Stimulated activated naive CD8-positive, alpha-beta T cell treated with anti-CD3 and anti-CD28 coated beads, Interleukin-15, Interleukin-2, amounts not matched to agents 100 ng/mL and 50 ng/mL, for 24 hours (primary cell): Measurements from ENCODE around the gene LBHD2.

Experiments used
- H3K27ac Mint-ChIP-seq: one replicate; pipeline ENCODE4 v1.8.0; 2021; ENCODE audit warnings: mild to moderate bottlenecking, mixed read lengths
- H3K27me3 Mint-ChIP-seq: one replicate; pipeline ENCODE4 v1.8.0; 2021; ENCODE audit warnings: mixed read lengths
- H3K36me3 Mint-ChIP-seq: one replicate; pipeline ENCODE4 v1.8.0; 2021; ENCODE audit warnings: low read depth, mixed read lengths
- H3K4me1 Mint-ChIP-seq: one replicate; pipeline ENCODE4 v1.8.0; 2021; ENCODE audit warnings: low read depth, mixed read lengths
- H3K4me3 Mint-ChIP-seq: one replicate; pipeline ENCODE4 v1.8.0; 2021; ENCODE audit warnings: mild to moderate bottlenecking, mixed read lengths
- H3K9me3 Mint-ChIP-seq: one replicate; pipeline ENCODE4 v1.8.0; 2021; ENCODE audit warnings: mixed read lengths

LBHD2 gene

GRCh38 chr14:103094406-103095209 is 10.6 kb downstream of the LBHD2 start, which contains the start of gene EXOC3L4:
EXOC3L4 (plus strand) TSS chr14:103094725; CDS start chr14:103100220, 5,495 bp downstream.
- no peak within 1 kb of the TSS for H3K4me3 Mint-ChIP-seq
- no peak within 1 kb of the TSS for H3K27ac Mint-ChIP-seq
- no peaks in the 10 kb centered on the region for H3K27me3 Mint-ChIP-seq
- H3K4me1 Mint-ChIP-seq: peaks cover 4% of the 10 kb centered on the region
- H3K9me3 Mint-ChIP-seq: no peaks in the 10 kb centered on the region
- H3K36me3 Mint-ChIP-seq: no peaks in the 10 kb centered on the region

GRCh38 chr14:103095210-103095778 is 11.3 kb downstream of the LBHD2 start:
- no peaks in the 10 kb centered on the region for H3K9me3 Mint-ChIP-seq
- H3K27me3 Mint-ChIP-seq: no peaks in the 10 kb centered on the region
- peaks cover 4% of the 10 kb centered on the region for H3K4me1 Mint-ChIP-seq
- no peaks in the 10 kb centered on the region for H3K36me3 Mint-ChIP-seq
- no peak overlapping the region for H3K27ac Mint-ChIP-seq
- H3K4me3 Mint-ChIP-seq: no peak overlapping the region

GRCh38 chr14:103096387-103096786 is 12.4 kb downstream of the LBHD2 start:
- Mint-ChIP-seq H3K27me3 (peaks cover 4% of the 10 kb centered on the region), H3K9me3 (no peaks in the 10 kb centered on the region), H3K4me1 (no peaks in the 10 kb centered on the region), H3K27ac (no peak overlapping the region), H3K36me3 (no peaks in the 10 kb centered on the region), H3K4me3 (no peak overlapping the region)

GRCh38 chr14:103097244-103097993 is 13.4 kb downstream of the LBHD2 start:
- Mint-ChIP-seq H3K9me3 (no peaks in the 10 kb centered on the region), H3K4me3 (no peak overlapping the region), H3K36me3 (no peaks in the 10 kb centered on the region), H3K4me1 (no peaks in the 10 kb centered on the region), H3K27me3 (peaks cover 7% of the 10 kb centered on the region), H3K27ac (no peak overlapping the region)

GRCh38 chr14:103097994-103098957 is 14.3 kb downstream of the LBHD2 start:
- Mint-ChIP-seq H3K27me3 (peaks cover 14% of the 10 kb centered on the region), H3K4me3 (no peak overlapping the region), H3K9me3 (no peaks in the 10 kb centered on the region), H3K4me1 (no peaks in the 10 kb centered on the region), H3K27ac (no peak overlapping the region), H3K36me3 (no peaks in the 10 kb centered on the region)

GRCh38 chr14:103099081-103099732 is 15.2 kb downstream of the LBHD2 start:
- H3K4me3 Mint-ChIP-seq: no peak overlapping the region
- no peaks in the 10 kb centered on the region for H3K36me3 Mint-ChIP-seq
- no peaks in the 10 kb centered on the region for H3K9me3 Mint-ChIP-seq
- peaks cover 18% of the 10 kb centered on the region for H3K27me3 Mint-ChIP-seq
- H3K27ac Mint-ChIP-seq: no peak overlapping the region
- no peaks in the 10 kb centered on the region for H3K4me1 Mint-ChIP-seq

GRCh38 chr14:103099733-103100280 is 15.8 kb downstream of the LBHD2 start:
- no peaks in the 10 kb centered on the region for H3K36me3 Mint-ChIP-seq
- H3K9me3 Mint-ChIP-seq: no peaks in the 10 kb centered on the region
- peaks cover 18% of the 10 kb centered on the region for H3K27me3 Mint-ChIP-seq

GRCh38 chr14:103100281-103101121 is 16.5 kb downstream of the LBHD2 start:
- H3K27me3 Mint-ChIP-seq: peaks cover 23% of the 10 kb centered on the region
- H3K9me3 Mint-ChIP-seq: no peaks in the 10 kb centered on the region
- H3K4me3 Mint-ChIP-seq: no peak overlapping the region
- peaks cover 4% of the 10 kb centered on the region for H3K4me1 Mint-ChIP-seq
- H3K27ac Mint-ChIP-seq: no peak overlapping the region
- no peaks in the 10 kb centered on the region for H3K36me3 Mint-ChIP-seq

More at GRCh38 chr14:103099733-103100280, 15.8 kb downstream of the LBHD2 start:
- no peak overlapping the region for H3K4me3 Mint-ChIP-seq
- no peak overlapping the region for H3K27ac Mint-ChIP-seq
- no peaks in the 10 kb centered on the region for H3K4me1 Mint-ChIP-seq

GRCh38 chr14:103101257-103101962 is 17.4 kb downstream of the LBHD2 start:
- H3K27ac Mint-ChIP-seq: no peak overlapping the region
- H3K9me3 Mint-ChIP-seq: no peaks in the 10 kb centered on the region
- peaks cover 23% of the 10 kb centered on the region for H3K27me3 Mint-ChIP-seq
- no peak overlapping the region for H3K4me3 Mint-ChIP-seq
- H3K36me3 Mint-ChIP-seq: no peaks in the 10 kb centered on the region
- H3K4me1 Mint-ChIP-seq: peaks cover 4% of the 10 kb centered on the region

- peaks cover 23% of the 10 kb centered on the region for H3K27me3 Mint-ChIP-seq
These were observed 18.1 kb downstream of the LBHD2 start for GRCh38 chr14:103101963-103102688.

GRCh38 chr14:103102689-103103260 is 18.8 kb downstream of the LBHD2 start:
- no peaks in the 10 kb centered on the region for H3K36me3 Mint-ChIP-seq
- H3K9me3 Mint-ChIP-seq: no peaks in the 10 kb centered on the region
- peaks cover 4% of the 10 kb centered on the region for H3K4me1 Mint-ChIP-seq
- no peak overlapping the region for H3K27ac Mint-ChIP-seq
- no peak overlapping the region for H3K4me3 Mint-ChIP-seq
- peaks cover 23% of the 10 kb centered on the region for H3K27me3 Mint-ChIP-seq

More at GRCh38 chr14:103101963-103102688, 18.1 kb downstream of the LBHD2 start:
- Mint-ChIP-seq H3K36me3 (no peaks in the 10 kb centered on the region), H3K27ac (no peak overlapping the region), H3K9me3 (no peaks in the 10 kb centered on the region), H3K4me1 (peaks cover 4% of the 10 kb centered on the region), H3K4me3 (no peak overlapping the region)
